Right lobe of liver (tissue), 6 donors: ENCODE measurements around the gene TEX19. TPM values are rescaled to one million over a fixed set of nuclear protein-coding genes. Genes with fewer than 3 reads are reported as not detected.

ENCODE experiments used
- ATAC-seq, 4 donors: fragments of 200-7000 bp; cut with Tn5 transposase; one replicate each; pipeline ENCODE4 v1.9.1; 2020; ENCODE audit warnings: mild to moderate bottlenecking in 4 of 4, moderate library complexity in 4 of 4
- DNase-seq, 3 donors: peaks; one replicate each; pipeline ENCODE4 v3.0.0-alpha.2; 2020
- H3K27ac ChIP-seq, 3 donors: fragments of 200-600 bp; one replicate each; pipeline ENCODE4 v1.8.0; 2022
- H3K27me3 ChIP-seq, 2 donors: fragments of 200-600 bp; one replicate each; pipeline ENCODE4 v1.8.0; 2022
- H3K36me3 ChIP-seq, 4 donors: fragments of 200-600 bp; sonication (generic) in 1 of 4; one replicate each; pipeline versions ENCODE4 v1.5.1 to v1.8.0; 2017 to 2022; ENCODE audit warnings: control low read depth in 1 of 4
- H3K4me1 ChIP-seq, 4 donors: fragments of 200-600 bp; sonication (generic) in 1 of 4; one replicate each; pipeline versions ENCODE4 v1.5.1 to v1.8.0; 2017 to 2022; ENCODE audit warnings: control low read depth in 1 of 4
- H3K4me3 ChIP-seq, 3 donors: fragments of 200-600 bp; one replicate each; pipeline ENCODE4 v1.8.0; 2022
- H3K9me3 ChIP-seq, 4 donors: fragments of 200-600 bp; sonication (generic) in 1 of 4; one replicate each; pipeline versions ENCODE4 v1.5.1 to v1.8.0; 2017 to 2022; ENCODE audit warnings: control low read depth in 1 of 4
- CTCF ChIP-seq, 4 donors: fragments of 200-600 bp in 3 of 4; fragments of 450-650 bp in 1 of 4; IDR thresholded peaks; one replicate each; pipeline versions ENCODE4 v1.5.1 to v1.8.0; 2016 to 2022; ENCODE audit warnings: antibody characterized with exemption in 4 of 4, mild to moderate bottlenecking in 2 of 4
- POLR2A ChIP-seq: fragments of 450-650 bp; IDR thresholded peaks from one replicate; pipeline ENCODE4 v1.6.1; 2017; ENCODE audit warnings: antibody characterized with exemption, mild to moderate bottlenecking
- WGBS: methylation state at CpG from one replicate; pipeline ENCODE4 v1.1.6; 2018; ENCODE audit warnings: low coverage, low lambda C conversion rate; ENCODE audit not compliant: insufficient coverage; ENCODE audit errors: missing lambda C conversion rate; 5-methylcytosine and 5-hydroxymethylcytosine counted together
- intact Hi-C, 2 donors: fragments of 100-400 bp; cut with DNase I; formaldehyde crosslinking; loops; one replicate each; pipeline versions ENCODE4 v1.11.2 to v1.14.1; 2022
- total RNA-seq, 6 experiments: library from RNA; depleted of rRNA in 2 of 6; stranded (reverse); fragments of >200 nt in 2 of 6; fragmentation: NEBNext Ultra II Directional in 3 of 6; extraction: Animal tissue kit (Norgen Biotek cat#: 25700) in 3 of 6; gene quantifications; one replicate each; pipeline versions ENCODE4 v1.1.0 to v1.2.4, GENCODE V29; 2016 to 2023
- donor health status: DM: no; HTN: yes; CAD: no.
- donor health status: DM: no; HTN: no; CAD: no.
- donor health status: DM: no; HTN: no; CAD: no.
- donor health status: DM: no; HTN: yes; CAD: no.
- donor health status: DM: no; HTN: yes; CAD: no.

The TEX19 gene
- total RNA-seq, 6 experiments from 2014 or later: not detected

- intact Hi-C loops: no loop called here
- 20% methylated on average over 1 of the region's 15 CpGs for WGBS
- TF ChIP-seq CTCF (IDR thresholded peaks at IDR 0.05): no peak
- no peak for TF ChIP-seq POLR2A
- Histone ChIP-seq H3K36me3 (no peaks in the 10 kb centered on the region), H3K9me3 (no peaks in the 10 kb centered on the region), H3K27me3 (no peaks in the 10 kb centered on the region), H3K4me1 (peaks cover 0 to 35% (median 11%) of the 10 kb centered on the region in 4 donors), H3K27ac (peak overlapping the region; percentile 16 to 93 (median 74)), H3K4me3 (no peak overlapping the region)
- ATAC-seq (no peak), DNase-seq (peak in 2 of 3 donors; percentile 26 to 52)
These were observed 30.0 kb upstream of the TEX19 start for GRCh38 chr17:82328994-82329507.

- Histone ChIP-seq H3K4me3 (no peak overlapping the region), H3K27ac (no peak overlapping the region), H3K27me3 (no peaks in the 10 kb centered on the region), H3K36me3 (no peaks in the 10 kb centered on the region), H3K4me1 (peaks cover 0 to 33% (median 13%) of the 10 kb centered on the region in 4 donors), H3K9me3 (no peaks in the 10 kb centered on the region)
- WGBS: 90% methylated on average over 3 of the region's 19 CpGs
- peak in 1 of 3 donors; percentile 21 for DNase-seq
- no peak for ATAC-seq
- TF ChIP-seq CTCF (IDR thresholded peaks at IDR 0.05) (no peak), POLR2A (no peak)
- intact Hi-C loops: no loop called here
These were observed 29.2 kb upstream of the TEX19 start for GRCh38 chr17:82329683-82330321.

- intact Hi-C loops: no loop called here
These were observed 28.5 kb upstream of the TEX19 start for GRCh38 chr17:82330322-82331239.

More at GRCh38 chr17:82330322-82331239, 28.5 kb upstream of the TEX19 start:
- whole genome bisulfite sequencing: 10% methylated on average over 2 of the region's 28 CpGs
- peaks cover 0 to 33% (median 17%) of the 10 kb centered on the region in 4 donors for H3K4me1 ChIP-seq
- no peak overlapping the region for H3K4me3 ChIP-seq
- no peak for TF ChIP-seq POLR2A
- no peak for TF ChIP-seq CTCF (IDR thresholded peaks at IDR 0.05)
- no peaks in the 10 kb centered on the region for H3K27me3 ChIP-seq
- DNase-seq: peak in 2 of 3 donors; percentile 41 to 61
- no peak overlapping the region for H3K27ac ChIP-seq
- ATAC-seq: no peak
- no peaks in the 10 kb centered on the region for H3K9me3 ChIP-seq
- no peaks in the 10 kb centered on the region for H3K36me3 ChIP-seq
